HFF-Myc (cell line): ENCODE measurements around the gene VEPH1.

ENCODE experiments used
- DNase-seq: peaks from one replicate; pipeline ENCODE4 v3.0.0-alpha.2; 2011; ENCODE audit warnings: low read depth; ENCODE audit errors: extremely low read depth
- H3K4me3 ChIP-seq: replicated peaks from 2 replicates; pipeline ENCODE4 v1.5.1; 2011; ENCODE audit warnings: low read depth, mild to moderate bottlenecking, control low read depth, low read length
- CTCF ChIP-seq: IDR thresholded peaks from 2 replicates; pipeline ENCODE4 v1.5.1; 2012; ENCODE audit warnings: mild to moderate bottlenecking, low read depth, low read length, control low read depth; ENCODE audit errors: missing control alignments

VEPH1 gene

GRCh38 chr3:157423337-157423736 lies 79.9 kb downstream of the VEPH1 start:
- no peak overlapping the region for H3K4me3 ChIP-seq
- no peak for TF ChIP-seq CTCF
- DNase-seq = no peak

- TF ChIP-seq CTCF = no peak
- no peak overlapping the region for H3K4me3 ChIP-seq
- no peak for DNase-seq
These were observed 82.5 kb downstream of the VEPH1 start for GRCh38 chr3:157420606-157421130.

GRCh38 chr3:157418104-157418503 lies 85.1 kb downstream of the VEPH1 start:
- DNase-seq = no peak
- H3K4me3 ChIP-seq = no peak overlapping the region
- no peak for TF ChIP-seq CTCF

- TF ChIP-seq CTCF = no peak
- no peak for DNase-seq
- no peak overlapping the region for H3K4me3 ChIP-seq
These were observed 86.0 kb downstream of the VEPH1 start for GRCh38 chr3:157417247-157417646.

GRCh38 chr3:157416347-157417087 lies 86.7 kb downstream of the VEPH1 start:
- no peak for TF ChIP-seq CTCF
- H3K4me3 ChIP-seq = no peak overlapping the region
- no peak for DNase-seq

- H3K4me3 ChIP-seq = no peak overlapping the region
- TF ChIP-seq CTCF = no peak
- no peak for DNase-seq
These were observed 88.4 kb downstream of the VEPH1 start for GRCh38 chr3:157414861-157415260.
